HG03439 (cell line): ENCODE results near the gene NARS2.

ENCODE experiments used
- ATAC-seq: cut with Tn5 transposase; IDR thresholded peaks from one replicate; pipeline ENCODE4 v1.9.1; 2021; ENCODE audit warnings: mild to moderate bottlenecking, moderate library complexity; ENCODE audit not compliant: unreplicated experiment

NARS2 gene

GRCh38 chr11:78386215-78386941 is 188.3 kb downstream of the NARS2 start:
- no peak for ATAC-seq
